HG03064 (cell line): ENCODE measurements around the gene SLC35B2.
"Not testable (repeated sequence)": the region's sequence is repeated elsewhere in the genome, so short reads cannot be mapped to it uniquely, and the experiment has no call there.

Experiments used
- ATAC-seq: cut with Tn5 transposase; IDR thresholded peaks from one replicate; pipeline ENCODE4 v1.9.1; 2021; ENCODE audit warnings: low read depth; ENCODE audit not compliant: unreplicated experiment

SLC35B2 gene

GRCh38 chr6:44237021-44237812 lies 20.1 kb downstream of the SLC35B2 start:
- ATAC-seq = no peak

DNA sequence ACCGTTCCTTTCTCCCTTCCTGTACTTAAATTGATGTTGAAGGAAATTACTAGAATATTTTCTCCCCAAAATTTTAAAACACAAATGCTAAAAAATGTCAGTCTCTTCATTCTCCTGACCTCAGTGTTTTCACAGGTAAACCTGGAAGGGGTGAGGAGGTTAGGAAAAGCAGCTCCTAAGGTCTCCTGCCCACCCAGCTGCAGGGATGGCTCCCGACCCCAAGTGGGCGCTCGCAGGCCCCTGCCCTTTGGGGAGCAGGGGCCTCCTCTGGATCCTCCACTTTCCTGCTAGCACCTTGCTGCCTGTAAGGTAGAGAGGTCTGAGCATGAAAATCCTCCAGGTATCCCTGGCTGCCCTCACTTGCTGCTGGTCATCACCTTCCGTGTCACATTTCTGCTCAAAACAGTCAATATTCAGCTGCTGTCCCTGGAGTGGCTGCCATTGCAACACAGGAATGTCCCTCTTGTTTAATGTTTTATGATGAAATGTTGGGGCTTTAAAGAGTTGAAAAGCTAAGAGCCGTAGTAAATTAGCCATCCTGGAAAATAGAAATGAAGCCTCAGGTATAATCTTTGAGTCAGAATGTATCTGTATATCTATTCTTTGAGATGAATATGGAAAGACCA lies 21.3 kb downstream of the SLC35B2 start:
- ATAC-seq = no peak

- ATAC-seq = no peak
These were observed 22.1 kb downstream of the SLC35B2 start for GRCh38 chr6:44235269-44235668.

GRCh38 chr6:44234101-44235025 lies 23.0 kb downstream of the SLC35B2 start:
- ATAC-seq = no peak

DNA sequence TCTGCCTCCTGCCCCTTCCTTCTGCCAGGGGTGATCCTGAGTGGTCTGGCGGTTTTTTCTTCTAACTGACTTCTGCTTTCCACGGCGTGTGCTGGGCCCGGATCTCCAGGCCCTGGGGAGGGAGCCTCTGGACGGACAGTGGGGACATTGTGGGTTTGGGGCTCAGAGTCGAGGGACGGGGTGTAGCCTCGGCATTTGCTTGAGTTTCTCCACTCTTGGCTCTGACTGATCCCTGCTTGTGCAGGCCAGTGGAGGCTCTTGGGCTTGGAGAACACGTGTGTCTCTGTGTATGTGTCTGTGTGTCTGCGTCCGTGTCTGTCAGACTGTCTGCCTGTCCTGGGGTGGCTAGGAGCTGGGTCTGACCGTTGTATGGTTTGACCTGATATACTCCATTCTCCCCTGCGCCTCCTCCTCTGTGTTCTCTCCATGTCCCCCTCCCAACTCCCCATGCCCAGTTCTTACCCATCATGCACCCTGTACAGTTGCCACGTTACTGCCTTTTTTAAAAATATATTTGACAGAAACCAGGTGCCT lies 23.7 kb downstream of the SLC35B2 start:
- no peak for ATAC-seq

DNA sequence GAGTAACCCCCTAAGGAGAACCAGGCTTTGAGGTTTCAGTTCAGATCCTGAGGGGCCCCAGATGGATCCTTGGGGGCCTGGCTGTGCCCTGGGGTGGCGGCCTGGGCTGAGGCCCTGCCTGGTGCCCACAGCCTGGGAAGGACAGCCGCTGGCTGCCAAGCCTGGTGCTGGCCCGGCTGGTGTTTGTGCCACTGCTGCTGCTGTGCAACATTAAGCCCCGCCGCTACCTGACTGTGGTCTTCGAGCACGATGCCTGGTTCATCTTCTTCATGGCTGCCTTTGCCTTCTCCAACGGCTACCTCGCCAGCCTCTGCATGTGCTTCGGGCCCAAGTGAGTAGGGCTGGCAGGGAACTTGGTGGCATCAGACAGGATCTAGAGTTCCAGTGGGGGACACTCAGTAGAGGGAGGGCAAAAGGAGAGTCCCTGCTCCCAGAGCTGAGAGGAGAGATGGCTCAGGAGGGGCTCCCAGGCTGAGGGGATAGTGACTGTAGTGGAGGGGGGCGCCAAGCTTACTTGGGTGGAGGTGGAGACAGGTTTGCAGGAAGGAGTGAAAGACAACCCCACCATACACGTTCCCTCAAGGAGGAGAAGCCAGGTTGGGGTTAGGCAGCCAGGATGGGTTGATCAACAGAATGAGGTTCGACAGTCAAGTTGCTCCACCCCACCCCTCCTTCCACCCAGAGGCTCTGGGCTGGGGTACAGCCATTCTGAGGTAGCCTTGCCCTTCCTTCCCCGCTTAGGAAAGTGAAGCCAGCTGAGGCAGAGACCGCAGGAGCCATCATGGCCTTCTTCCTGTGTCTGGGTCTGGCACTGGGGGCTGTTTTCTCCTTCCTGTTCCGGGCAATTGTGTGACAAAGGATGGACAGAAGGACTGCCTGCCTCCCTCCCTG lies 24.4 kb downstream of the SLC35B2 start:
- ATAC-seq = no peak

DNA sequence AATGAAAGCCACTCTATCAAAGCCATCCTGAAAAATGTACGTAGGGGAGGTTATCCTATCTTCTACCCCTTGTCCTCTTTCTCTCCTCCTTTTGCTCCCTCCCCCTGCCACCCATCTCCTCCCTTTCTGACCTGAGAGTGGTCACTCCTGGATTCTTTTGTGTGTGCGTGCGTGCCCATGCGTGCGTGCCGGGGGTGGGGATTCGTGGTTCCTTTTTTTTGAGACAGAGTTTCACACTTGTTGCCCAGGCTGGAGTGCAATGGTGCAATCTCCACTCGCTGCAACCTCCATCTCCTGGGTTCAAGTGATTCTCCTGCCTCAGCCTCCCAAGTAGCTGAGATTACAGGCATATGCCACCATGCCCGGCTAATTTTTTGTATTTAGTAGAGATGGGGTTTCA lies 25.9 kb downstream of the SLC35B2 start:
- not testable (repeated sequence) for ATAC-seq

DNA sequence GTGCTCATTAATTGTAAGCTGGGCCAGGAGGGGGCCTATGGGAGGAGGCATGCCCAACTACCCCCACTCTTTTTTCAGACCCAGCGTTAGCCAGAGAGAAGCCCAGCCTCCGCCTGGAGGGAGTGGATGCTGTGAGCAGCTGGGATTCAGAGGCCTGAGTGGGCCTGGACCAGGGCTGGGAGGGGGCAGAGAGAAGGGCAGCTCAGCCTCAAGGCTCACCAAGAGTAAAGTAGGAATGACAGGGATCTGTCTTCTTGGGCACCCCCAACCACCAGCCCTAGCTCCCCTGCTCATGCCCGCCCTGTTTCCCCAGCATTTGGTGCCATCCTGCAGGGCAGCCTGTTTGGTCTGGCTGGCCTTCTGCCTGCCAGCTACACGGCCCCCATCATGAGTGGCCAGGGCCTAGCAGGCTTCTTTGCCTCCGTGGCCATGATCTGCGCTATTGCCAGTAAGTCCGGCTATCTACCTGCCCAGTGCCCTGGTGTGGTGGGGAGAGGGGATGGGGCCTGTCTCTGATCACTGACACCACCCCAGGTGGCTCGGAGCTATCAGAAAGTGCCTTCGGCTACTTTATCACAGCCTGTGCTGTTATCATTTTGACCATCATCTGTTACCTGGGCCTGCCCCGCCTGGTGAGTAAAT lies 27.2 kb downstream of the SLC35B2 start:
- ATAC-seq = no peak

DNA sequence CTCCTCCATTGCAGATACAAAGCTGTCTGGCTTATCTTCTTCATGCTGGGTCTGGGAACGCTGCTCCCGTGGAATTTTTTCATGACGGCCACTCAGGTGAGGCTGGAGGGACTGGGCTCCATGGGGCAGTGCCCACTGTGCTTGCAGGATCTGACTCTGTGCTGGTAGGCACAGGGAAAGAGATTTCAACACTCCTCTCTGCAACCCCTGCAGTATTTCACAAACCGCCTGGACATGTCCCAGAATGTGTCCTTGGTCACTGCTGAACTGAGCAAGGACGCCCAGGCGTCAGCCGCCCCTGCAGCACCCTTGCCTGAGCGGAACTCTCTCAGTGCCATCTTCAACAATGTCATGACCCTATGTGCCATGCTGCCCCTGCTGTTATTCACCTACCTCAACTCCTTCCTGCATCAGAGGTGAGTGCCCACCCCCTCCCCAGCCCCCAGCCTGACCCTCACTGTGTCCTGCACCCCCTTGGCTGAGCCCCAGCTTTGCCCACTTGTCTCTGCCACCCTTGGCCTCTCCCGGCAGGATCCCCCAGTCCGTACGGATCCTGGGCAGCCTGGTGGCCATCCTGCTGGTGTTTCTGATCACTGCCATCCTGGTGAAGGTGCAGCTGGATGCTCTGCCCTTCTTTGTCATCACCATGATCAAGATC lies 27.8 kb downstream of the SLC35B2 start:
- no peak for ATAC-seq

DNA sequence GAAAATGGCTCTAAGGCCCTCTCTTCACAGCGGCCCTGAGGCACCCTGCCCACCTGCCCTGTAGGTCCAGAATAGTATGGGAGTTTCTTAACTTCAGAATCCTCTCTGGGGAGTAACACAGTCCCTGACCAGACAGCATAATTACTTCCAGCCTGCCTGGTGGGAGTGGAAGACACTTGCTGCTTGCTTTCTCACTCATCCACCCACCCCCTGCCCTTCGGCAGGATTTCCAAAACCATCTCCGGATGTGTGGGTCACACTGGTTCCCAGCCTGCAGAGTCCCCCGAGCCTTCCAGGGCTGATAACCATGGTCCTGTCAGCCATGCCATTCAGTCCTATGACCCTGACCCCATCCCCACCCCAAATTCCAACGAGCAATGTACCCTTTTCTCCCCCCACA lies 28.5 kb downstream of the SLC35B2 start:
- ATAC-seq = no peak

- ATAC-seq = no peak
These were observed 28.9 kb downstream of the SLC35B2 start for GRCh38 chr6:44228433-44228832.

GRCh38 chr6:44228031-44228430 lies 29.3 kb downstream of the SLC35B2 start:
- ATAC-seq = no peak

- ATAC-seq = no peak
These were observed 30.1 kb downstream of the SLC35B2 start for GRCh38 chr6:44227148-44227793.

- ATAC-seq = no peak
These were observed 30.8 kb downstream of the SLC35B2 start for GRCh38 chr6:44226368-44227147.

- no peak for ATAC-seq
These were observed 31.6 kb downstream of the SLC35B2 start for GRCh38 chr6:44225579-44226325.

- no peak for ATAC-seq
These were observed 32.4 kb downstream of the SLC35B2 start for GRCh38 chr6:44224965-44225305.
